Neural progenitor cell (in vitro differentiated cells): ENCODE data around the gene MEN1. TPM values are rescaled to one million over a fixed set of nuclear protein-coding genes. Genes with fewer than 3 reads are reported as not detected.

Experiments used
- DNase-seq: peaks from one replicate; pipeline ENCODE4 v3.0.0-alpha.2; 2016; ENCODE audit warnings: low spot score
- H2AFZ ChIP-seq: fragments of 200-600 bp; sonication (generic); replicated peaks from 2 replicates; pipeline ENCODE4 v1.6.1; 2016; ENCODE audit warnings: antibody characterized with exemption
- H3F3A ChIP-seq: fragments of 200-600 bp; sonication (generic); 2 replicates; pipeline ENCODE4 v1.6.1; 2016; ENCODE audit warnings: antibody characterized with exemption, low read depth
- H3K27ac ChIP-seq: fragments of 200-600 bp; sonication (generic); 2 replicates; pipeline ENCODE4 v1.5.1; 2016; ENCODE audit warnings: mild to moderate bottlenecking
- H3K27me3 ChIP-seq: fragments of 200-600 bp; sonication (generic); 2 replicates; pipeline ENCODE4 v1.6.1; 2016; ENCODE audit warnings: mild to moderate bottlenecking, moderate library complexity
- H3K36me3 ChIP-seq: fragments of 200-600 bp; sonication (generic); 2 replicates; pipeline ENCODE4 v1.5.1; 2016
- H3K4me1 ChIP-seq: fragments of 200-600 bp; sonication (generic); 2 replicates; pipeline ENCODE4 v1.6.1; 2016; ENCODE audit warnings: mixed run types
- H3K4me2 ChIP-seq: fragments of 200-600 bp; sonication (generic); 2 replicates; pipeline ENCODE4 v1.6.1; 2016
- H3K4me3 ChIP-seq: fragments of 200-600 bp; sonication (generic); 2 replicates; pipeline ENCODE4 v1.5.1; 2016
- H3K79me2 ChIP-seq: fragments of 200-600 bp; sonication (generic); 2 replicates; pipeline ENCODE4 v1.6.1; 2016; ENCODE audit warnings: low read depth
- H3K9ac ChIP-seq: fragments of 200-600 bp; sonication (generic); 2 replicates; pipeline ENCODE4 v1.6.1; 2016
- H3K9me3 ChIP-seq: fragments of 200-600 bp; sonication (generic); 2 replicates; pipeline ENCODE4 v1.5.1; 2016; ENCODE audit warnings: low read depth
- H4K20me1 ChIP-seq: fragments of 200-600 bp; sonication (generic); 2 replicates; pipeline ENCODE4 v1.6.1; 2016; ENCODE audit warnings: low read depth
- H3K27ac Mint-ChIP-seq: 3 replicates; pipeline ENCODE4 v1.8.0; 2021; ENCODE audit warnings: mixed read lengths
- H3K27me3 Mint-ChIP-seq: 2 replicates; pipeline ENCODE4 v1.8.0; 2022; ENCODE audit warnings: low read depth, mild to moderate bottlenecking, inconsistent platforms, moderate library complexity, mixed read lengths; ENCODE audit not compliant: insufficient read depth
- H3K36me3 Mint-ChIP-seq: 3 replicates; pipeline ENCODE4 v1.8.0; 2021; ENCODE audit warnings: mixed read lengths
- H3K4me1 Mint-ChIP-seq: 3 replicates; pipeline ENCODE4 v1.8.0; 2021; ENCODE audit warnings: mixed read lengths
- H3K4me3 Mint-ChIP-seq: 3 replicates; pipeline ENCODE4 v1.8.0; 2021; ENCODE audit warnings: mild to moderate bottlenecking, moderate library complexity, mixed read lengths
- H3K9me3 Mint-ChIP-seq: 3 replicates; pipeline ENCODE4 v1.8.0; 2020; ENCODE audit warnings: mixed read lengths
- EZH2 ChIP-seq: fragments of 200-600 bp; sonication (generic); IDR thresholded peaks from 2 replicates; pipeline ENCODE4 v1.6.1; 2017; ENCODE audit warnings: antibody characterized with exemption, mild to moderate bottlenecking, moderate library complexity
- EZH2phosphoT487 ChIP-seq: fragments of 200-600 bp; sonication (generic); IDR thresholded peaks from 2 replicates; pipeline ENCODE4 v1.6.1; 2017; ENCODE audit warnings: antibody characterized with exemption
- total RNA-seq: library from RNA; depleted of rRNA; stranded (reverse); fragments of >200 nt; gene quantifications from 2 replicates; pipeline ENCODE4 v1.2.3, GENCODE V29; 2015; ENCODE audit warnings: low replicate concordance
- TF ChIP-seq, protein P1 (sequence below): fragments of 200-600 bp; sonication (generic); IDR thresholded peaks from 2 replicates; pipeline ENCODE4 v1.5.1; 2017; ENCODE audit warnings: antibody characterized with exemption, mild to moderate bottlenecking

MEN1 gene
- total RNA-seq, 1 donor from 2014 or later = 11.4 TPM

DNA sequence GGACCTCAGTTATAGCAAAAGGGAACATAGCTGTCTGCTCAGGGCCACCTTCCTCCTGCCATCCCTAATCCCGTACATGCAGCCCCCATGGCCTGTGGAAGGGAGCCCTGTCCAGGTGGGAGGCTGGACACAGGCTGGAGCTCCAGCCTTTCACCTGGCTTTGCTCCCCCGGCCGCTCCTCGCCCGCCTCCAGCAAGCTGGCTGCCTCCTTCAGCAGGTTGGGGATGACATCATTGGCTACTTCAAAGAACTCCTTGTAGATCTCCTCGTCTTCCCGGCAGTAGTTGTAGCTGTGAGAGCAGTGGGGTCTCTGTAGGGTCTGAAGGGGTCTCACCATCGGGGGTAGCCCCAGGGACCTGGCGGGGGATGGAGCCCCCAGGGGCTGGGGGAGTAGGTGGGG lies 4.9 kb downstream of the MEN1 start:
- H3K4me3 Mint-ChIP-seq = peak overlapping the region; percentile 42
- Histone ChIP-seq H3K4me3 (no peak overlapping the region), H2AFZ (no peak overlapping the region), H3F3A (peaks cover 28% of the 10 kb centered on the region), H3K36me3 (no peaks in the 10 kb centered on the region), H3K27ac (no peak overlapping the region), H3K9me3 (no peaks in the 10 kb centered on the region), H4K20me1 (peaks cover 26% of the 10 kb centered on the region), H3K4me1 (peaks cover 4% of the 10 kb centered on the region), H3K79me2 (peaks cover 15% of the 10 kb centered on the region), H3K27me3 (no peaks in the 10 kb centered on the region), H3K9ac (no peak overlapping the region), H3K4me2 (no peak overlapping the region)
- DNase-seq = no peak
- no peak overlapping the region for H3K27ac Mint-ChIP-seq
- H3K4me1 Mint-ChIP-seq = peaks cover 19% of the 10 kb centered on the region
- H3K27me3 Mint-ChIP-seq = peaks cover 8% of the 10 kb centered on the region
- H3K36me3 Mint-ChIP-seq = peaks cover 15% of the 10 kb centered on the region
- H3K9me3 Mint-ChIP-seq = no peaks in the 10 kb centered on the region
- TF ChIP-seq EZH2phosphoT487 (no peak), EZH2 (no peak)
- TF ChIP-seq, protein P1, sequence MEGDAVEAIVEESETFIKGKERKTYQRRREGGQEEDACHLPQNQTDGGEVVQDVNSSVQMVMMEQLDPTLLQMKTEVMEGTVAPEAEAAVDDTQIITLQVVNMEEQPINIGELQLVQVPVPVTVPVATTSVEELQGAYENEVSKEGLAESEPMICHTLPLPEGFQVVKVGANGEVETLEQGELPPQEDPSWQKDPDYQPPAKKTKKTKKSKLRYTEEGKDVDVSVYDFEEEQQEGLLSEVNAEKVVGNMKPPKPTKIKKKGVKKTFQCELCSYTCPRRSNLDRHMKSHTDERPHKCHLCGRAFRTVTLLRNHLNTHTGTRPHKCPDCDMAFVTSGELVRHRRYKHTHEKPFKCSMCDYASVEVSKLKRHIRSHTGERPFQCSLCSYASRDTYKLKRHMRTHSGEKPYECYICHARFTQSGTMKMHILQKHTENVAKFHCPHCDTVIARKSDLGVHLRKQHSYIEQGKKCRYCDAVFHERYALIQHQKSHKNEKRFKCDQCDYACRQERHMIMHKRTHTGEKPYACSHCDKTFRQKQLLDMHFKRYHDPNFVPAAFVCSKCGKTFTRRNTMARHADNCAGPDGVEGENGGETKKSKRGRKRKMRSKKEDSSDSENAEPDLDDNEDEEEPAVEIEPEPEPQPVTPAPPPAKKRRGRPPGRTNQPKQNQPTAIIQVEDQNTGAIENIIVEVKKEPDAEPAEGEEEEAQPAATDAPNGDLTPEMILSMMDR = no peak

DNA sequence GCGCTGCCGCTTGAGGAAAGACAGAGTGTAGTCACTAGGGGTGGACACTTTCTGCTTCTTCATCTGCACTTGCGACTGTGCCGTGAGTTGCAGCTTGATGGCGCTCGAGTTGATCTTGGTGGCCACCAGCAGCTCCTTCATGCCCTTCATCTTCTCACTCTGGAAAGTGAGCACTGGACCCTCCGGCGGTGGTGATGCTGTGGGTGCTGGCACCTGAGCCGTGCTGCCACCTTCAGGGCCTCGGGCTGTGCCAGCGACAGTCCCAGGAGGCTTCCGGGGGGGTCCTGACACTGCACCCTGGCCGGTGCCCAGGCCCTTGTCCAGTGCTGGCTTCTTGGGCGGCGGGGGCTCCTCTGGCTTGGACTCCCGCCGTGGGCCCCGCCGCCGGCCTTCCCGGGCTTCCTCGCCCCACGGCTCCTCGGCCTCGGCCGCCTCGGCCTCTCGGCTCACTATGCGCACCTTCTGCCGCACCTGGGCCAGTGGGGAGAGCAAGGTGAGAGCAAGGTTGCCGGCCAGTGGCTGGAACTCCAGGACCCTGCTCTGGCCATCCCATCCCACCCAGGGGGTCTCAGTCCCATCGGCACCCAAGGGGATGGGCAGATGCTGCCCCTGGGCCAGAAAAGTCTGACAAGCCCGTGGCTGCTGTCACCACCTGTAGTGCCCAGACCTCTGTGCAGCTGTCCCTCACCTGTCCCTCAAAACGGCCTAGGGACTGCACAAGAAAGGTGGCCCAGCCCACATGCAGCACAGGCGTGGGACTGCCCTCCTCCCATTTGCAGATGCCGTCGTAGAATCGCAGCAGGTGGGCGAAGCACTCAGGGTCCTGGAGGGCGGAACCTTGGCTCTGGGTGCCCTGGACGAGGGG lies 5.8 kb downstream of the MEN1 start:
- Histone ChIP-seq H3K9ac (no peak overlapping the region), H4K20me1 (peaks cover 24% of the 10 kb centered on the region), H2AFZ (no peak overlapping the region), H3K4me1 (peaks cover 4% of the 10 kb centered on the region), H3K36me3 (no peaks in the 10 kb centered on the region), H3K27ac (no peak overlapping the region), H3K4me2 (peak overlapping the region; percentile 76), H3K4me3 (no peak overlapping the region), H3F3A (peaks cover 28% of the 10 kb centered on the region), H3K9me3 (no peaks in the 10 kb centered on the region), H3K27me3 (no peaks in the 10 kb centered on the region), H3K79me2 (peaks cover 13% of the 10 kb centered on the region)
- no peak for TF ChIP-seq EZH2
- TF ChIP-seq, protein P1 = peak; percentile 20
- no peak for TF ChIP-seq EZH2phosphoT487
- peak; percentile 41 for DNase-seq
- peaks cover 16% of the 10 kb centered on the region for H3K4me1 Mint-ChIP-seq
- peak overlapping the region; percentile 91 for H3K4me3 Mint-ChIP-seq
- H3K9me3 Mint-ChIP-seq = no peaks in the 10 kb centered on the region
- peaks cover 7% of the 10 kb centered on the region for H3K27me3 Mint-ChIP-seq
- peaks cover 15% of the 10 kb centered on the region for H3K36me3 Mint-ChIP-seq
- no peak overlapping the region for H3K27ac Mint-ChIP-seq

DNA sequence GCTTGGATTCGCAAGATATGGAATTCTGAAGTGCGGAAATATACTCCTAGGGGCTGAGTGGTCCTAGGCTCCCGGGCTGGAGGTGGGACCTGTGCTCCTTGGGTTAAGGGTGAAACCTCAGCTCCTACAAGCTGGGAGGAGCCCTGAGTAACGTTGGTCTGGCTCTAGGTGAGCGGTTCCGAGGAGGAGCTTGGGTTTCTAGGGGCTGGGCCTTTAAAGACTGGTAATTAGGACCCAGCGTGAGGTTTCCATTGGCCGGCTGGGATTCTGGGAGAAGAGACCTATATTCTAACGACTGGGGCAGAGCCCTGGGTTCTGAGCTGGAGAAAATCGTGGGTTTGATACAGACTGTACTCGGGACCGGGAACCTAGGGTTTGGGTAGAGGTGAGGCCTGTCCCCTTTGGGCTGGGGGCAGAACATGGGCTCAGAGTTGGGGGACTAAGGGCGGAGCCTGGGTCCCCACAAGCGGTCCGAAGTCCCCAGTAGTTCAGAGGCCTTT lies 6.5 kb downstream of the MEN1 start:
- peaks cover 12% of the 10 kb centered on the region for H3K4me1 Mint-ChIP-seq
- Histone ChIP-seq H3K4me3 (peak overlapping the region; percentile 57), H3K27ac (no peak overlapping the region), H3K27me3 (no peaks in the 10 kb centered on the region), H3K36me3 (no peaks in the 10 kb centered on the region), H3K4me2 (peak overlapping the region; percentile 76), H3K9me3 (no peaks in the 10 kb centered on the region), H2AFZ (no peak overlapping the region), H3F3A (peaks cover 28% of the 10 kb centered on the region), H3K9ac (no peak overlapping the region), H4K20me1 (peaks cover 18% of the 10 kb centered on the region), H3K79me2 (peaks cover 8% of the 10 kb centered on the region), H3K4me1 (no peaks in the 10 kb centered on the region)
- H3K36me3 Mint-ChIP-seq = peaks cover 15% of the 10 kb centered on the region
- peaks cover 4% of the 10 kb centered on the region for H3K27me3 Mint-ChIP-seq
- peak overlapping the region; percentile 91 for H3K4me3 Mint-ChIP-seq
- DNase-seq = peak; percentile 32
- no peaks in the 10 kb centered on the region for H3K9me3 Mint-ChIP-seq
- TF ChIP-seq, protein P1 = no peak
- no peak for TF ChIP-seq EZH2phosphoT487
- TF ChIP-seq EZH2 = no peak
- H3K27ac Mint-ChIP-seq = peak overlapping the region; percentile 90
